Measurements from ENCODE around the gene COX7A2.

The COX7A2 gene

GRCh38 chr6:75219263-75219662, 24.3 kb downstream of the COX7A2 start:
- DNase-seq: no peak

DNA sequence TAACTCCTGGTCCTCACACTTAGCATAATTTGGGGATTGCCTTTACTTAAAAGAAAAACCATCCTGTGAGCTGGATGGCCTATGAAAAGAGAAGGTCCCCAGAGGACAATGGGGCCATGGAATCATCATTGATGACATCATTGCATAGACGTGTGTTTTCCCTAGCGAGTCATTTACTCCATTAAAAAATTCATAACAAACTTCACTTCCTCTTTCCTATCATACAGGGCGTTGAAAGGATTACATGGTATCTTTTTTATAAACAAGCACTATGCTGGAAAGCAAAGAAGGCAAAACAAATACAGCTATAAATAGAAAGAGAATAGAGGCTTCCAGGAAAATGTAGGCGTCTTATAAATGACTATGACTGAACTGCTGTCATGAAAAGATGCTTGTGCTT, 26.4 kb downstream of the COX7A2 start:
- no peak for DNase-seq

- DNase-seq: no peak
Measured at GRCh38 chr6:75215291-75215690, 28.3 kb downstream of the COX7A2 start.

DNA sequence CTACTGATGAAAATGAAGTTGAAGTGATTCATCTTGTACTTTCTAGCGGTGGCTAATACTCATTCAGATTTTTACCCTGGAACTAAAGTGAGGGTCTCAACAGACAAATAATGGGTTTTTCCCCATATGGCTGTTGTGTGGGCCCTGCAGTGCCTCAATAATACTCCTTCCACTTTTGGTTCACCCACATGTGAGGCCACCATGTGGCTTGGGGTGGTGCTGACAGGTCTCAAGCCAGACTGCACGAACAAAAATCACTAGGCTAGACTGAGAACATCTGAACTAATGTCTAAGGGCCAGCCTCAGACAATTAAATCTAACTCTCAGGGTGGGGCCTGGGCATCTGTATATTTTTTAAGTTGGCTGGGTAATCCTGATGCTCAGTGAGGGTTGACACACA, 29.9 kb downstream of the COX7A2 start:
- DNase-seq: no peak

GRCh38 chr6:75213112-75213511, 30.5 kb downstream of the COX7A2 start:
- no peak for DNase-seq

DNA sequence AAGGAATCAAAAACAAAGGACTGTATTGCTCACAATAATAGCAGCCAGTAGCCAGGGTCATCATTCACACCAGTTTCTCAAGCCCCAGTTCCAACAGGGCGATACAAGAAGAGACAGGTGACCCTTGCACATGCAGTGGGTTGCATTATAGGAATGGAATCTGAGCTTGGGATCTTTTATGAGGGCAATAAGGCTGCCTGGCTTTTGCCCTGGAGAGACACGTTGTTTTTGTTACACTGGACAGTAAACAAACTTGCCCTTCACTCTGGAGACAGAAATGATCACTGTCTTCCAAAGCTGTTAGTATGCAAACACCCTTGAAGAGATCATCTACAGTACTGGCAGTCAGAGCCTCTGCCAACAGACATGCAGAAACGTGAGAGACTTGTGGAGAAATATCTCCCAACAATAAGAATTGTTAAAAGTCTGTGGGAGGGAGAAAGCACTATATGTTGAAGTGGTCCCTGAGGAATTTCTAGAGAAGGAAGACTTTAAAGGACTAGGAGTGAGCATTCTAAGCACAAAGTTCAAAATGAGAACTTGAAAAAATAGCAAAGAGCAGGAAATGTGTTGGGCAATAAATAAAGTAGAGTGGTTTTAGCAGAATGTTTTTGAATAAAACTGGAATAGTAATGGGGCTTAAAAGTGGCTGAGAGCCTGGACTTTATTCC, 31.5 kb downstream of the COX7A2 start:
- DNase-seq: no peak

- no peak for DNase-seq
Measured at GRCh38 chr6:75210885-75211739, 32.5 kb downstream of the COX7A2 start.

DNA sequence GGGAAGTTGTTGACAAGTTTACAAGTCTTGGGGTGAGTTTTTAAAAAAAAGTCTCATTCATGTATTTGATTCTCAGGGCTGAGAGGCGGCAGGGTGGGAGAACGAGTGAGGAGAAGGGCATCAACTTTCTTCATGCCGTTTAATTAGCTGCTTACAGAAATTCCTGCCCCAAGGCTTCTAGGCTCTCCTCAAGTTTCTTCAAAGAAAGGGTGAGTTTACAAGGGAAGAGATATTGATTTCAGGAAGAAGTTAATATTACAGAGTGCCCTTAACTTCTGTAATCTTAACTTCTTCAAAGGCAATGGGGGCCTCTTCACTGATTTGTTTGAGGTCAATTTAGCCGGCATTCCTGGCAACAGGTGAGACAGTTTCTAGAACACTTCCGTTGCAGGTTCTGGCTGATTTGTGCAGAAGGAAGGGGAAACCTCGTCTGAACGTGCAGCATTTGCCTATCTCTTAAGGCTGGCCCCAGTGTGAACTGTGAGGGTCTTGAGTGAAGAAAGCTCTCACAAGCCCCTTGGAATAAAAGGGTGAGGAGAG, 34.3 kb downstream of the COX7A2 start:
- no peak for DNase-seq

DNA sequence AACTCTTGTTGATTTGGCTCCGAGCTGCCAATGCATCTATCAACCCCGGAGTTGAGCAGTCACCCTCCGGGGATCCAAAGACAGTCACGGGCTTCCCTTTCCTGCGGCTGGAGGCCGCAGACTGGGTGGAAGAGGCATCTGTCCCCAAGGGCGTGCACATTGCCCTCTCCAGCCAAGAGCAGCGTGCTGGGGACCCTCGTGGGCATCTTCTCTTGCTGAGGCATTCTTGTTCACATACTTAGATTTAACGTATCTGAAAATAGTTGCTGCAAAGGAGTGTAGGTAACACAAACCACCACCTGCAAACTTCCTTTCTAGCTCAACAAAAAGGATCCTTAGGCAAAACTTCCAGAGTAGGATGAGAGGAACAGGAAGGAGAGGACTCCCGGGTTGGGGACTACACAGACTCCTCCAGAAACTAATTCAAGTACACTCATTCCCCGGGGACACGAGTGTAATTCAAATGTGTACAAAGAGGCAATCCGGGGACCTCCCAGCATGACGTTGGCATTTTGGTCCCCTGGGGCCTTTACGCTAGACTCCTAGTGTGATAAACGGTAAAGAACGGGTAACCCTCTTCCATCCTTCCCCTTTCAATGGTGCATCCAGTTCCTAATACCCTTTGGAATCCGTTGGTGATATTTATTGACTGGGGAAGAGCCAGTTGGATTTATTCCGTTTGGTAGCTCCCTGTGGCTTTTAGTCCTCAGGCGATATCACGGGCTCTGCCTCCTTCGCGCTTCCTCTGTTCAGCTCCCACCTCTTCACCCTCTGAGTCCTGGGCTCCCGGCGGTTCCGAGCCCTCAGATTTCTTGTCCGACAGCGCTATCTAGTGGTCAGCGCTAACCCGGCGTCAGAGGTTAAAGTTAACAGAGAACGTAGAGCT, 35.1 kb downstream of the COX7A2 start:
- DNase-seq: peak; percentile 73

- DNase-seq: no peak
Measured at GRCh38 chr6:75206576-75207342, 36.8 kb downstream of the COX7A2 start.

DNA sequence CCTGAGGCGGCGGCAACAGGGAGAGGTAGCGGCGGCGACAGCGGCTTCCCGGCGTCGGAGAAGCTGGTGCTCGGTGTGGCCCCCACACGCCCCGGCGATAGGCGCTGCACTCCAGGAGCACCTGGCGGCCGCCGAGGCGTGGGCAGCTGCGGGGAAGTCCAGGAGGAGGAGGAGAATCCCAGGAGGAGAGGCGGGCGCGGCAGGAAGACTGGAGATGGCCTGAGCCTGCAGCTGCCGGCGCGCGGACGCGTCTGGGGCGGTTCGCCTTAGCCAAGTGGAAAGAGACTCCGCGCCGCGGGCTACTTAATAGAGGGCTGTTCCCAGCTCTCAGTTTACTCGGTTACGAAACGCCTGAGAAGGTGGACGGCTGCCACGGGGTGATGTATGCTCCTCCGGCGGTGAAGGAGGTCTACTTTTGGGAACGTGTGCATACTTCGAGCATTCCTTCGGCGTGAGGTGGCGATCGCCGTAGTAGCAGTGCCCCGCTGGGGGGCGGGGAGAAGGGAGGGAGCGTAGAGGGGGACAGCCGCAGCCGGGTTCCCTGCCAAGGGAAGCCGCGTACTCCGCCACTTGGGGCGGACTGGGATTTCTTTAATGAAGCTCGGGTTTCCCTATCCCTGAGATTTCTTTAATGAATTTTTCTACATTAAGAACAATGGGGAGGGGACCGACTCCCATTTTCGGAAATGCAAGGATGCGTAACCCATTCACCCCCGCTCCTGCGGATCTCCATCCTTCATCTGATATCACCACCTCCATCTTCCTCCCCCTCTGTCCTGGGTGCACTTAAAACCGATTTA, 37.6 kb downstream of the COX7A2 start, which contains the start of gene COL12A1:
COL12A1 (minus strand) TSS at position 278 of the 800 bp plus-strand sequence. CDS start 3,261 bp downstream, outside the sequence.
- no peak for DNase-seq

- DNase-seq: no peak
Measured at GRCh38 chr6:75204959-75205775, 38.4 kb downstream of the COX7A2 start.

- DNase-seq: no peak
Measured at GRCh38 chr6:75204217-75204958, 39.2 kb downstream of the COX7A2 start.

- no peak for DNase-seq
Measured at GRCh38 chr6:75203721-75204120, 39.9 kb downstream of the COX7A2 start.

- DNase-seq: no peak
Measured at GRCh38 chr6:75202676-75203131, 40.9 kb downstream of the COX7A2 start.

- DNase-seq: no peak
Measured at GRCh38 chr6:75201901-75202672, 41.5 kb downstream of the COX7A2 start.

- DNase-seq: no peak
Measured at GRCh38 chr6:75201021-75201420, 42.6 kb downstream of the COX7A2 start.

GRCh38 chr6:75199889-75200288, 43.7 kb downstream of the COX7A2 start:
- DNase-seq: no peak

Measured in CD4-positive, alpha-beta T cell treated with Interferon gamma for 1 hour (primary cell).